ENCODE data around the gene CEL.

CEL gene

DNA sequence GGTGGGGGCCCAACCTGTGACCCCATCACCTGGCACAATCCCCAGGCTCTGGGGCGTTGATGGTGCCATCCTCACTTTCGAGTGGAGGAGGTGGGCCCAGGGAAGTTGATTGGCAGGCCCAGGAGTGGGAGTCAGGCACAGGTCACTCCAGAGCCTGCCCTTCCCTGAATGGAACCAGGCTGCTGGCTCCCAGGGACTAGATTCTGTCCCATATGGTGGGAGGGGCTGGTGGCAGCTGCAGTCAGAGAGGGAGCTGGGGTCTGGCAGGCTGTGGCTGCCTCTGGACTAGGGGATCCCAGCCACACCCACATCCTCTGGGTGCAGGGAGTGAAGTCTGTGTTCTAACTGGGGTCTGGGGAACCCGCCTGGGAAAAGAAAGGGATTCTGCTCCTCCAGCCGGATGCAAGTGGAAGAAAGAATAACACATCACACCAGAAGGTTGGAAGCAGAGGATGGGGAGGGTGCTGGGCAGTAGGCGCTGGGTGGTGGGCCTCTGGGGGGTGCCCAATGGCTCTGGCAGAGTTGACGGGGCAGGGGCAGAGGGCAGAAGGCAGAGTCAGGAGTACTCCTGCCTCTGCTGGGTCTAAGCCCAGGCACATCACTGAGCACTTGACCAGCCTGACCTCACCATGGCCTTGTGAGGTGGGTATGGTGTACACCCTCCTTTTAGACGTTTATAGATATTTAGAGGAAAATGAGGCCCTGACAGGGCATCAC is 25.8 kb downstream of the CEL start:
- TF ChIP-seq, protein P1, sequence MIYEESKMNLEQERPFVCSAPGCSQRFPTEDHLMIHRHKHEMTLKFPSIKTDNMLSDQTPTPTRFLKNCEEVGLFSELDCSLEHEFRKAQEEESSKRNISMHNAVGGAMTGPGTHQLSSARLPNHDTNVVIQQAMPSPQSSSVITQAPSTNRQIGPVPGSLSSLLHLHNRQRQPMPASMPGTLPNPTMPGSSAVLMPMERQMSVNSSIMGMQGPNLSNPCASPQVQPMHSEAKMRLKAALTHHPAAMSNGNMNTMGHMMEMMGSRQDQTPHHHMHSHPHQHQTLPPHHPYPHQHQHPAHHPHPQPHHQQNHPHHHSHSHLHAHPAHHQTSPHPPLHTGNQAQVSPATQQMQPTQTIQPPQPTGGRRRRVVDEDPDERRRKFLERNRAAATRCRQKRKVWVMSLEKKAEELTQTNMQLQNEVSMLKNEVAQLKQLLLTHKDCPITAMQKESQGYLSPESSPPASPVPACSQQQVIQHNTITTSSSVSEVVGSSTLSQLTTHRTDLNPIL (CRISPR knock-in tag; IDR thresholded peaks at IDR 0.05; ENCODE audit: low read depth): no peak
- TF ChIP-seq, protein P2, sequence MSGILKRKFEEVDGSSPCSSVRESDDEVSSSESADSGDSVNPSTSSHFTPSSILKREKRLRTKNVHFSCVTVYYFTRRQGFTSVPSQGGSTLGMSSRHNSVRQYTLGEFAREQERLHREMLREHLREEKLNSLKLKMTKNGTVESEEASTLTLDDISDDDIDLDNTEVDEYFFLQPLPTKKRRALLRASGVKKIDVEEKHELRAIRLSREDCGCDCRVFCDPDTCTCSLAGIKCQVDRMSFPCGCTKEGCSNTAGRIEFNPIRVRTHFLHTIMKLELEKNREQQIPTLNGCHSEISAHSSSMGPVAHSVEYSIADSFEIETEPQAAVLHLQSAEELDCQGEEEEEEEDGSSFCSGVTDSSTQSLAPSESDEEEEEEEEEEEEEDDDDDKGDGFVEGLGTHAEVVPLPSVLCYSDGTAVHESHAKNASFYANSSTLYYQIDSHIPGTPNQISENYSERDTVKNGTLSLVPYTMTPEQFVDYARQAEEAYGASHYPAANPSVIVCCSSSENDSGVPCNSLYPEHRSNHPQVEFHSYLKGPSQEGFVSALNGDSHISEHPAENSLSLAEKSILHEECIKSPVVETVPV (CRISPR knock-in tag; IDR thresholded peaks at IDR 0.05): no peak
- no peak for TF ChIP-seq TOX (CRISPR knock-in tag; IDR thresholded peaks at IDR 0.05; ENCODE audit: borderline replicate concordance)
- TF ChIP-seq SNAI2 (CRISPR knock-in tag; IDR thresholded peaks at IDR 0.05): no peak
- TF ChIP-seq BACH2 (CRISPR knock-in tag; IDR thresholded peaks at IDR 0.05; ENCODE audit: borderline replicate concordance): no peak
- TF ChIP-seq ZNF8 (CRISPR knock-in tag; IDR thresholded peaks at IDR 0.05): no peak
- no peak for TF ChIP-seq RARB (CRISPR knock-in tag; IDR thresholded peaks at IDR 0.05)
- TF ChIP-seq OSR1 (CRISPR knock-in tag; IDR thresholded peaks at IDR 0.05): no peak
- no peak for TF ChIP-seq ESRRG (CRISPR knock-in tag; IDR thresholded peaks at IDR 0.05)
- TF ChIP-seq ZFP30 (CRISPR knock-in tag; IDR thresholded peaks at IDR 0.05): no peak
- no peak for TF ChIP-seq ZNF565 (CRISPR knock-in tag; conservative IDR thresholded peaks at IDR 0.05; ENCODE audit: low read depth)
- TF ChIP-seq ARNTL (CRISPR knock-in tag; IDR thresholded peaks at IDR 0.05; ENCODE audit: borderline replicate concordance, low read depth): no peak
- no peak for ATAC-seq

DNA sequence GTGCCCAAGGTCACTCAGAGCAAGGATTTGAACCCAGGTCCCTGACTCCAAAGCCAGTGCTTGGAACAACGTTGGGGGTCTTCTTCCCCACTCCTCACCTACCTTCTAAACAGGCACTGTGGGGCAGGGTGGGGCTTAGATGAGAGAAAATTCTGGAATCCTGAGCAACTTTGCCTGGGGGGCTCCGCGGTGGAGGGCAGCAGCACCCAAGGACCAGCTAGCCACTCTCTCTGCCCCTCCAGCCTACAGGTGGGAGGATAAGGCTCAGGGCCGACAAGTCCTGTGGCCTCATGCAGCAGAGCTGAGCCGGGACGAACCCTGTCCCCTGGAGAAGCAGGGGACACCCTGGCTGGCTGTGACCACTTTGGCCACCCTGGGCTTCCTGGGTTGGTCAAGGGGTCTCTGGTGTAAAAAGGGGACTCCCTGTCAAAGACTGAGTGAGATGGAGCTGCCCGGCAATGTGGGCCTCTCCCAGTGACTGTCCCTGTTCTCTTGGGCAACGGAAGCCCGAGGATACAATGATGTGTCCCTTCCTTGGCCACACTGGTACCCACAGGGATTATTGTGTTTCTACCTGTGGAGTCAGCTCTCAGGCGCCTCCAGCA is 26.5 kb downstream of the CEL start:
- ATAC-seq: no peak
- TF ChIP-seq ZNF565 (CRISPR knock-in tag; conservative IDR thresholded peaks at IDR 0.05; ENCODE audit: low read depth): no peak
- no peak for TF ChIP-seq ARNTL (CRISPR knock-in tag; IDR thresholded peaks at IDR 0.05; ENCODE audit: borderline replicate concordance, low read depth)
- TF ChIP-seq, protein P1 (CRISPR knock-in tag; IDR thresholded peaks at IDR 0.05; ENCODE audit: low read depth): no peak
- TF ChIP-seq, protein P3, sequence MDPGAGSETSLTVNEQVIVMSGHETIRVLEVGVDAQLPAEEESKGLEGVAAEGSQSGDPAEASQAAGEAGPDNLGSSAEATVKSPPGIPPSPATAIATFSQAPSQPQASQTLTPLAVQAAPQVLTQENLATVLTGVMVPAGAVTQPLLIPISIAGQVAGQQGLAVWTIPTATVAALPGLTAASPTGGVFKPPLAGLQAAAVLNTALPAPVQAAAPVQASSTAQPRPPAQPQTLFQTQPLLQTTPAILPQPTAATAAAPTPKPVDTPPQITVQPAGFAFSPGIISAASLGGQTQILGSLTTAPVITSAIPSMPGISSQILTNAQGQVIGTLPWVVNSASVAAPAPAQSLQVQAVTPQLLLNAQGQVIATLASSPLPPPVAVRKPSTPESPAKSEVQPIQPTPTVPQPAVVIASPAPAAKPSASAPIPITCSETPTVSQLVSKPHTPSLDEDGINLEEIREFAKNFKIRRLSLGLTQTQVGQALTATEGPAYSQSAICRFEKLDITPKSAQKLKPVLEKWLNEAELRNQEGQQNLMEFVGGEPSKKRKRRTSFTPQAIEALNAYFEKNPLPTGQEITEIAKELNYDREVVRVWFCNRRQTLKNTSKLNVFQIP (CRISPR knock-in tag; IDR thresholded peaks at IDR 0.05; ENCODE audit: borderline replicate concordance, low read depth): no peak
- TF ChIP-seq TOX (CRISPR knock-in tag; IDR thresholded peaks at IDR 0.05; ENCODE audit: borderline replicate concordance): no peak
- TF ChIP-seq PPARA (CRISPR knock-in tag; IDR thresholded peaks at IDR 0.05; ENCODE audit: borderline replicate concordance): no peak
- TF ChIP-seq, protein P4, sequence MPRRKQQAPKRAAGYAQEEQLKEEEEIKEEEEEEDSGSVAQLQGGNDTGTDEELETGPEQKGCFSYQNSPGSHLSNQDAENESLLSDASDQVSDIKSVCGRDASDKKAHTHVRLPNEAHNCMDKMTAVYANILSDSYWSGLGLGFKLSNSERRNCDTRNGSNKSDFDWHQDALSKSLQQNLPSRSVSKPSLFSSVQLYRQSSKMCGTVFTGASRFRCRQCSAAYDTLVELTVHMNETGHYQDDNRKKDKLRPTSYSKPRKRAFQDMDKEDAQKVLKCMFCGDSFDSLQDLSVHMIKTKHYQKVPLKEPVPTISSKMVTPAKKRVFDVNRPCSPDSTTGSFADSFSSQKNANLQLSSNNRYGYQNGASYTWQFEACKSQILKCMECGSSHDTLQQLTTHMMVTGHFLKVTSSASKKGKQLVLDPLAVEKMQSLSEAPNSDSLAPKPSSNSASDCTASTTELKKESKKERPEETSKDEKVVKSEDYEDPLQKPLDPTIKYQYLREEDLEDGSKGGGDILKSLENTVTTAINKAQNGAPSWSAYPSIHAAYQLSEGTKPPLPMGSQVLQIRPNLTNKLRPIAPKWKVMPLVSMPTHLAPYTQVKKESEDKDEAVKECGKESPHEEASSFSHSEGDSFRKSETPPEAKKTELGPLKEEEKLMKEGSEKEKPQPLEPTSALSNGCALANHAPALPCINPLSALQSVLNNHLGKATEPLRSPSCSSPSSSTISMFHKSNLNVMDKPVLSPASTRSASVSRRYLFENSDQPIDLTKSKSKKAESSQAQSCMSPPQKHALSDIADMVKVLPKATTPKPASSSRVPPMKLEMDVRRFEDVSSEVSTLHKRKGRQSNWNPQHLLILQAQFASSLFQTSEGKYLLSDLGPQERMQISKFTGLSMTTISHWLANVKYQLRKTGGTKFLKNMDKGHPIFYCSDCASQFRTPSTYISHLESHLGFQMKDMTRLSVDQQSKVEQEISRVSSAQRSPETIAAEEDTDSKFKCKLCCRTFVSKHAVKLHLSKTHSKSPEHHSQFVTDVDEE (CRISPR knock-in tag; IDR thresholded peaks at IDR 0.05): no peak
- no peak for TF ChIP-seq ESRRG (CRISPR knock-in tag; IDR thresholded peaks at IDR 0.05)
- no peak for TF ChIP-seq ZNF8 (CRISPR knock-in tag; IDR thresholded peaks at IDR 0.05)
- TF ChIP-seq BACH2 (CRISPR knock-in tag; IDR thresholded peaks at IDR 0.05; ENCODE audit: borderline replicate concordance): no peak

DNA sequence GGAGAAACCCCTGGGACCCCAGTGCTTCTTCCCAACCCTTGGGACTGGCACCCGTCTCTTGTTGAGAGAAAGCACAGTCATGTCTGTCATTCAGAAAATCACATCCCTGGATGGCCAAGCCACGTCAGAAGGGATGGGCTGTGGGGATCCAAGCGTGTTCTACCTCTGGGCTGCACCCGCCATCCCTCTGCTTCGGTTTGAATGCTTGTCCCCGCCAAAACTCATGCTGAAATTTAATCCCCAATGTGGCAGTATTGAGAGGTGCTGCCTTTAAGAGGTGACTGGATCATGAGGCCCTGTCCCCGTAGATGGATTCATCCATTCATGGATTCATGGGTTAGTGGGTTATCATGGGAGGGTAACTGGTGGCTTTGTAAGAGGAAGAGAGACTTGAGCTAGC is 27.0 kb downstream of the CEL start:
- TF ChIP-seq ESRRG (CRISPR knock-in tag; IDR thresholded peaks at IDR 0.05): no peak
- no peak for TF ChIP-seq ZNF565 (CRISPR knock-in tag; conservative IDR thresholded peaks at IDR 0.05; ENCODE audit: low read depth)
- no peak for TF ChIP-seq GLIS3 (CRISPR knock-in tag; IDR thresholded peaks at IDR 0.05)
- no peak for TF ChIP-seq PPARA (CRISPR knock-in tag; IDR thresholded peaks at IDR 0.05; ENCODE audit: borderline replicate concordance)
- TF ChIP-seq ZFP3 (CRISPR knock-in tag; IDR thresholded peaks at IDR 0.05): no peak
- TF ChIP-seq ZC3H10 (CRISPR knock-in tag; IDR thresholded peaks at IDR 0.05): no peak
- TF ChIP-seq ISL1 (CRISPR knock-in tag; IDR thresholded peaks at IDR 0.05): no peak
- TF ChIP-seq, protein P2 (CRISPR knock-in tag; IDR thresholded peaks at IDR 0.05): no peak
- TF ChIP-seq TOX (CRISPR knock-in tag; IDR thresholded peaks at IDR 0.05; ENCODE audit: borderline replicate concordance): no peak
- no peak for TF ChIP-seq ZNF8 (CRISPR knock-in tag; IDR thresholded peaks at IDR 0.05)
- TF ChIP-seq, protein P1 (CRISPR knock-in tag; IDR thresholded peaks at IDR 0.05; ENCODE audit: low read depth): no peak
- no peak for TF ChIP-seq OSR1 (CRISPR knock-in tag; IDR thresholded peaks at IDR 0.05)
- TF ChIP-seq ARNTL (CRISPR knock-in tag; IDR thresholded peaks at IDR 0.05; ENCODE audit: borderline replicate concordance, low read depth): no peak
- TF ChIP-seq, protein P5, sequence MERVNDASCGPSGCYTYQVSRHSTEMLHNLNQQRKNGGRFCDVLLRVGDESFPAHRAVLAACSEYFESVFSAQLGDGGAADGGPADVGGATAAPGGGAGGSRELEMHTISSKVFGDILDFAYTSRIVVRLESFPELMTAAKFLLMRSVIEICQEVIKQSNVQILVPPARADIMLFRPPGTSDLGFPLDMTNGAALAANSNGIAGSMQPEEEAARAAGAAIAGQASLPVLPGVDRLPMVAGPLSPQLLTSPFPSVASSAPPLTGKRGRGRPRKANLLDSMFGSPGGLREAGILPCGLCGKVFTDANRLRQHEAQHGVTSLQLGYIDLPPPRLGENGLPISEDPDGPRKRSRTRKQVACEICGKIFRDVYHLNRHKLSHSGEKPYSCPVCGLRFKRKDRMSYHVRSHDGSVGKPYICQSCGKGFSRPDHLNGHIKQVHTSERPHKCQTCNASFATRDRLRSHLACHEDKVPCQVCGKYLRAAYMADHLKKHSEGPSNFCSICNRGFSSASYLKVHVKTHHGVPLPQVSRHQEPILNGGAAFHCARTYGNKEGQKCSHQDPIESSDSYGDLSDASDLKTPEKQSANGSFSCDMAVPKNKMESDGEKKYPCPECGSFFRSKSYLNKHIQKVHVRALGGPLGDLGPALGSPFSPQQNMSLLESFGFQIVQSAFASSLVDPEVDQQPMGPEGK (CRISPR knock-in tag; IDR thresholded peaks at IDR 0.05; ENCODE audit: borderline replicate concordance): no peak
- no peak for TF ChIP-seq BACH2 (CRISPR knock-in tag; IDR thresholded peaks at IDR 0.05; ENCODE audit: borderline replicate concordance)
- no peak for ATAC-seq

Measured in SK-N-SH treated with all-trans-retinoic acid at 6 μM for 48 hours (cell line).